Progenitor cell of endocrine pancreas (in vitro differentiated cells): ENCODE data around the gene SCN1B. TPM values are rescaled to one million over a fixed set of nuclear protein-coding genes. Genes with fewer than 3 reads are reported as not detected.
A peak's percentile ranks its signal among the peaks of the same experiment; 100 is the strongest.

Source experiments
- DNase-seq: peaks from one replicate; pipeline ENCODE4 v3.0.0; 2021; ENCODE audit warnings: low spot score; ENCODE audit not compliant: unreplicated experiment
- H3K27ac Mint-ChIP-seq: 2 replicates; pipeline ENCODE4 v1.8.0; 2021; ENCODE audit warnings: mild to moderate bottlenecking, moderate library complexity, mixed read lengths
- H3K27me3 Mint-ChIP-seq: 2 replicates; pipeline ENCODE4 v1.8.0; 2021; ENCODE audit warnings: mixed read lengths
- H3K36me3 Mint-ChIP-seq: 2 replicates; pipeline ENCODE4 v1.8.0; 2022; ENCODE audit warnings: mixed read lengths; ENCODE audit not compliant: insufficient read depth
- H3K4me1 Mint-ChIP-seq: 2 replicates; pipeline ENCODE4 v1.8.0; 2021; ENCODE audit warnings: low read depth, mixed read lengths
- H3K4me3 Mint-ChIP-seq: 2 replicates; pipeline ENCODE4 v1.8.0; 2021; ENCODE audit warnings: low read depth, mild to moderate bottlenecking, moderate library complexity, mixed read lengths
- H3K9me3 Mint-ChIP-seq: 2 replicates; pipeline ENCODE4 v1.8.0; 2021; ENCODE audit warnings: low read depth, mixed read lengths
- total RNA-seq: library from RNA; stranded (reverse); gene quantifications from 2 replicates; pipeline ENCODE4 v1.2.1, GENCODE V29; 2021
- TF ChIP-seq, protein P1 (sequence below): fragments of 200-600 bp; sonication (generic); IDR thresholded peaks from one replicate; pipeline ENCODE4 v1.5.0; 2021; ENCODE audit warnings: antibody characterized with exemption, mild to moderate bottlenecking; ENCODE audit not compliant: unreplicated experiment

Gene SCN1B
- total RNA-seq, 1 donor from 2014 or later, result 1.7 TPM

DNA sequence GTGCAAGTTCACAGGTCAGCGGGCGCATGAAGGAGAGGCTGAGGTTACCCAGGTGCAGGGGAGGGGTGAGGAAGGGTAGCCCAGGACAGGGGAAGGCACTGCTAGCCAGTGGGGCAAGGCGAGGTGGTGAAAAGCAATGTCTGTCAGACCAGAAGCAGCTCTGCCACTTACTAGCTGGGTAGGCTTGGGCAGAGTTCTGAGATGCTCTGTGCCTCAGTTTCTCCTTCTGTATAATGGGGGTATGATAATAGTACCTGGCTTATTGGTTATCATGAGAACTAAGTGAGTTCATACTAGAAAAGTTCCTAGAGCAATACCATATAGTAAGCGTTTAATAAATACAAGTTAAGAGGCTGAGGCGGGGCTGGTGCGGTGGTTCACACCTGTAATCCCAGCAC lies 14.3 kb upstream of the SCN1B start:
- H3K27ac Mint-ChIP-seq, result peak overlapping the region; percentile 71
- no peak for DNase-seq
- no peaks in the 10 kb centered on the region for H3K27me3 Mint-ChIP-seq
- H3K9me3 Mint-ChIP-seq, result no peaks in the 10 kb centered on the region
- H3K36me3 Mint-ChIP-seq, result peaks cover 36% of the 10 kb centered on the region
- no peak overlapping the region for H3K4me3 Mint-ChIP-seq
- no peaks in the 10 kb centered on the region for H3K4me1 Mint-ChIP-seq
- TF ChIP-seq, protein P1, sequence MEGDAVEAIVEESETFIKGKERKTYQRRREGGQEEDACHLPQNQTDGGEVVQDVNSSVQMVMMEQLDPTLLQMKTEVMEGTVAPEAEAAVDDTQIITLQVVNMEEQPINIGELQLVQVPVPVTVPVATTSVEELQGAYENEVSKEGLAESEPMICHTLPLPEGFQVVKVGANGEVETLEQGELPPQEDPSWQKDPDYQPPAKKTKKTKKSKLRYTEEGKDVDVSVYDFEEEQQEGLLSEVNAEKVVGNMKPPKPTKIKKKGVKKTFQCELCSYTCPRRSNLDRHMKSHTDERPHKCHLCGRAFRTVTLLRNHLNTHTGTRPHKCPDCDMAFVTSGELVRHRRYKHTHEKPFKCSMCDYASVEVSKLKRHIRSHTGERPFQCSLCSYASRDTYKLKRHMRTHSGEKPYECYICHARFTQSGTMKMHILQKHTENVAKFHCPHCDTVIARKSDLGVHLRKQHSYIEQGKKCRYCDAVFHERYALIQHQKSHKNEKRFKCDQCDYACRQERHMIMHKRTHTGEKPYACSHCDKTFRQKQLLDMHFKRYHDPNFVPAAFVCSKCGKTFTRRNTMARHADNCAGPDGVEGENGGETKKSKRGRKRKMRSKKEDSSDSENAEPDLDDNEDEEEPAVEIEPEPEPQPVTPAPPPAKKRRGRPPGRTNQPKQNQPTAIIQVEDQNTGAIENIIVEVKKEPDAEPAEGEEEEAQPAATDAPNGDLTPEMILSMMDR, result no peak

DNA sequence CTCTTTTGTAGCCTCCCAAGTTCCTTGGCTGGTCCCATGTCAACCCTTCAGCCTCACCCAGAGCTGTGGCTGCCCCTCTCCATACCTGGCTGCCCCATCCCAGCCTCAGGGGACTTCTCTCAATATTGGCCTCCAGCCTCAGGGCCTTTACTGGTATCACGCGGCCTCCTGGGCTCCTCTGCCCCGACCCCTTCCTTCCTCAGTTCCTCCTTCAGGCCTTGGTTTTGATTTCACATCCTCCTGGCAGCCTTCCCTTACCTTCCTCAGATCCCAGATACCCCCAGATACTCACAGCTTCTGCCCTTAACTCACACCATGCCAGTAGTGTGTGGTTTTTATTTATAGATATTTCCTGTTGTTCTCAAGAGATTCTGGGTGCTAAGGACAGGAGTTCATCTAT lies 12.8 kb upstream of the SCN1B start:
- H3K27ac Mint-ChIP-seq, result no peak overlapping the region
- peaks cover 33% of the 10 kb centered on the region for H3K36me3 Mint-ChIP-seq

DNA sequence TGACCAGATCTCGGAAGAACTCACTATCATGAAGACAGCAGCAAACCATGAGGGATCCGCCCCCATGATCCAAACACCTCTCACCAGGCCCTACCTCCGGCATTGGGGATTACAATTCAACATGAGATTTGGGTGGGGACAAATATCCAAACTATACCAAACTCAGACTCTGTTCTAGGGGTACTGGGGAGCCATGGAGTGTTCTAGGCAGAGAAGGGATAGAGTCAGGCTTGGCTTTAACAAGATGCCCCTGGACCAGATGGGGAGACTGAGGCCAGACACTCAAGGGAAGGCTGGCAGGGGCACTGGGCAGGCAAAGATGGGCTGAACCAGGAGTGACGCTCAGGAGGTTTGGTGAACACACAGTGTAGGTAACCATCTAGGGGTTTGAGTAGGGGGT lies 11.9 kb upstream of the SCN1B start:
- TF ChIP-seq, protein P1, result no peak
- H3K9me3 Mint-ChIP-seq, result no peaks in the 10 kb centered on the region
- H3K27ac Mint-ChIP-seq, result no peak overlapping the region
- H3K36me3 Mint-ChIP-seq, result peaks cover 30% of the 10 kb centered on the region
- H3K4me1 Mint-ChIP-seq, result no peaks in the 10 kb centered on the region
- DNase-seq, result no peak
- no peak overlapping the region for H3K4me3 Mint-ChIP-seq
- no peaks in the 10 kb centered on the region for H3K27me3 Mint-ChIP-seq

More for the DNA sequence above, 12.8 kb upstream of the SCN1B start:
- TF ChIP-seq, protein P1, result no peak
- Mint-ChIP-seq H3K4me1 (no peaks in the 10 kb centered on the region), H3K4me3 (no peak overlapping the region), H3K9me3 (no peaks in the 10 kb centered on the region), H3K27me3 (no peaks in the 10 kb centered on the region)
- DNase-seq, result no peak

DNA sequence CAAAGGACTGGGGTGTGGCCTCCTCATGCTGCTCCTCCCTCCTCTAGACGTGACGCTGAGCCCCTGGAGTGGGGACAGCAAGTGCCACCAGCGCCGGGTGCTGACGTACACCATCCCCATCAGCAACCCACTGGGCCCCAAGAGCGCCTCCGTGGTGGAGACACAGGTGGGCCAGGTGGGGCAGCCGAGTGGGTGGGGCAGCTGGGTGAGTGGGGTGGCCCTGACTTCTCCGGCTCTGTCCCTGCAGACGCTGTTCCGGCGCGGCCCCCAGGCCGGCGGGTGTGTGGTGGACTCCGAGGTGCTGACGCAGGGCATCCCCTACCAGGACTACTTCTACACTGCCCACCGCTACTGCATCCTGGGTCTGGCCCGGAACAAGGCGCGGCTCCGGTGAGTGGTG lies 11.1 kb upstream of the SCN1B start:
- no peaks in the 10 kb centered on the region for H3K27me3 Mint-ChIP-seq
- no peaks in the 10 kb centered on the region for H3K9me3 Mint-ChIP-seq
- DNase-seq, result no peak
- peaks cover 27% of the 10 kb centered on the region for H3K36me3 Mint-ChIP-seq
- no peak overlapping the region for H3K27ac Mint-ChIP-seq
- no peaks in the 10 kb centered on the region for H3K4me1 Mint-ChIP-seq
- TF ChIP-seq, protein P1, result no peak
- H3K4me3 Mint-ChIP-seq, result no peak overlapping the region

DNA sequence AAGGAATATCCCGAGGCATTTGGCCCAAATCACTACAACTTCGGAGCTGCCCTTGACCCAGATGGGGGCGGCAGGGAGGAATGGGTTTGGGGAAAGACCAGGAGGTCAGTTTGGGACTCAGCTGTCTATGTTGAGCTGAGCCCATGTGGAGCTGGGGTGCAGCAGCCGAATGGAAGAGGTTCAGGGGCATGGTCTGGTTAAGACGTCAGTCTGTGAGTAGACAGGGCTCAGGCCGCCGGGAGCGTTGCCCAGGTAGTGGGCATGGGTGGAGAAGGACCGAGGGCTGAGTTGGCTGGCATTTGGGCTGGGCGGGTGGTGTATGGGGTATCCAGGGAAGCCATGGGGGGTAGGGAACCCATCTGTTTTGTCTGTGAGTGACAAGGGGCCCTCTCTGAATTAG lies 9.3 kb upstream of the SCN1B start:
- H3K27ac Mint-ChIP-seq, result no peak overlapping the region
- no peaks in the 10 kb centered on the region for H3K9me3 Mint-ChIP-seq
- TF ChIP-seq, protein P1, result no peak
- DNase-seq, result no peak
- H3K4me3 Mint-ChIP-seq, result no peak overlapping the region
- H3K4me1 Mint-ChIP-seq, result no peaks in the 10 kb centered on the region
- H3K27me3 Mint-ChIP-seq, result no peaks in the 10 kb centered on the region
- peaks cover 27% of the 10 kb centered on the region for H3K36me3 Mint-ChIP-seq
